Measurements from ENCODE around the gene BBS9.
A peak's percentile ranks its signal among the peaks of the same experiment; 100 is the strongest.

BBS9 gene

DNA sequence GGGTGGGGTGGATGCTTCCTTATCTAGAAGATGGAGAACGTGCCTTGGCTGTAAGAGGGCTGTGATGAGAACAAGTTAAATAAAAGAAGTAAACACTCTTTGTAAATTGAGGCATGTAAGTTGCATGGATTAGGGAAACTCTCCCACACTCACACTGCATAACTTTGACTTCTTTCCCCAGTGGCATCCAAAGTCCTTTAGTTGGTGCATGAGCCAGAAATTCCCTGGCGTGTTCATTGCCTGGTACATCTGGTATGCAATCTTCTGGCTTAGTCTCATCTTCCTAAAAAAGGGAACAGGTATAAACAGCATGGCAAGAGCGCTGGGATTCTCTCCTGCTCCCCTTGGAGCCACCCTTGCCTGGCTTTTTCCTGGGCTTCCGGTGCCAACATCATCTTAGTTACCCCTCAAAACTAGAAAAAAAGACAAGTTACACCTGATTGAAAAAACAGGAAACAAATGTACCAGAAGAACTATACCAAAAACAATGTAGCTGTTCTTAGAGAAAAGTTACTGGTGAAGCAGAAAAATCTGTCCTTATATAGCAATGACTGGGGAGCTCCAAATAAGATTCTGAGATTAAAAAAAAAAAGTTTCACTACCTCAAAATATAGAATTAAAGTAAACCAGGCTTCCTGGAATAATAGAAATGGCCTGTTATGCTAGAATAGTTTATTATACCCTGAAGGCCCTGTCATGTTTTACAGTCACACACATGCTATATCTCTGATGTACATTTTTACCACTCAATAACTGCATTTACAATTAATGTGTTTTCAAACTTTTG is 30.0 kb upstream of the BBS9 start:
- WGBS, 2 experiments, result 68 to 76% methylated on average over 4 of the region's 4 CpGs
- Histone ChIP-seq H3K27me3 (ENCODE audit: control insufficient read depth, insufficient read depth, low read length, poor library complexity, severe bottlenecking) (no peaks in the 10 kb centered on the region), H3K27ac (ENCODE audit: insufficient read depth, low read depth, low read length, poor library complexity, severe bottlenecking) (no peak overlapping the region), H3K4me3 (ENCODE audit: insufficient read depth, low read depth, low read length) (no peak overlapping the region), H3K36me3 (ENCODE audit: control insufficient read depth, insufficient read depth, low read length) (peaks cover 38% of the 10 kb centered on the region), H3K9me3 (ENCODE audit: control insufficient read depth, low read length) (no peaks in the 10 kb centered on the region), H3K4me1 (ENCODE audit: control insufficient read depth, insufficient read depth, low read length) (no peaks in the 10 kb centered on the region)

DNA sequence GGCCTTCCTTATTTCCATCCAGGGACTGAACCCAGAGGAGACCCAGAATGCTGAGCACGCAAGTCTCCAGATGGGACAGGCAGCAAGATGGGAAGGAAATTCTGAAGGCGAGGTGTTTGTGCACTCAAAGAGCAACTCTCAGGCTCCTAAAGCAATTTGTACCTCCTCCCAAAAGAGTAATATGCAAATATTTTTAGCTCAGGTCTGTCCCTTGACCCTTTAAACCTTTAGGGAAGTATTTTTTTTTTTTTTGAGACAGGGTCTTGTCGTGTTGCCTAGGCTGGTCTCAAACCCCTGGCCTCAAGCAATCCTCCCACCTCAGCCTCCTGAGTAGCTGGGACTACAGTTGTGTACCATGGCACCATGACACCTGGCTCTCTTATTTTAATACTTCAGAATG is 28.6 kb upstream of the BBS9 start:
- H3K36me3 ChIP-seq (ENCODE audit: control insufficient read depth, insufficient read depth, low read length), result peaks cover 34% of the 10 kb centered on the region

DNA sequence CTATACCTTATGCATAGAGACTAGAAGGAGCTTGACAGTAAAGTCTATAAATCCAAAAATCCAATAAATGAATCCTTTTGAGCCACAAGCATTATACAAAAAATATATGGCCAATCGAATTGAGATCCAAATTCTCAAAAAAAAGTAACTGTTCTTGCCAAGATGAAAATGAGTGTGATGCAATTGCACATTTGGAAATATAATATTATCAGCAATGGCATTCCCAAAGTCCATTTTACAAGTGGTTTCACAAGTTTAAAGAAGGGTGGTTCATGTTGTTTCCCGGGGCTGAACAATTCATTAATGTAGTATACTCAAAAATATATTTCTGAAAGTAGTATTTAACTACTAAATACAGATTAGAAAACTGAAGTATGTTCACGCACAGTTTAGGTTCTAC is 27.5 kb upstream of the BBS9 start:
- Histone ChIP-seq H3K36me3 (ENCODE audit: control insufficient read depth, insufficient read depth, low read length) (peaks cover 24% of the 10 kb centered on the region), H3K4me3 (ENCODE audit: insufficient read depth, low read depth, low read length) (no peak overlapping the region), H3K9me3 (ENCODE audit: control insufficient read depth, low read length) (no peaks in the 10 kb centered on the region), H3K4me1 (ENCODE audit: control insufficient read depth, insufficient read depth, low read length) (no peaks in the 10 kb centered on the region), H3K27me3 (ENCODE audit: control insufficient read depth, insufficient read depth, low read length, poor library complexity, severe bottlenecking) (no peaks in the 10 kb centered on the region), H3K27ac (ENCODE audit: insufficient read depth, low read depth, low read length, poor library complexity, severe bottlenecking) (no peak overlapping the region)
- WGBS, 2 experiments, result 87 to 100% methylated on average over 1 to 2 of the region's 3 CpGs

More for the DNA sequence above, 28.6 kb upstream of the BBS9 start:
- Histone ChIP-seq H3K27me3 (ENCODE audit: control insufficient read depth, insufficient read depth, low read length, poor library complexity, severe bottlenecking) (no peaks in the 10 kb centered on the region), H3K4me3 (ENCODE audit: insufficient read depth, low read depth, low read length) (no peak overlapping the region), H3K4me1 (ENCODE audit: control insufficient read depth, insufficient read depth, low read length) (no peaks in the 10 kb centered on the region), H3K27ac (ENCODE audit: insufficient read depth, low read depth, low read length, poor library complexity, severe bottlenecking) (no peak overlapping the region), H3K9me3 (ENCODE audit: control insufficient read depth, low read length) (no peaks in the 10 kb centered on the region)
- WGBS, 2 experiments, result 90 to 93% methylated on average over 3 of the region's 3 CpGs

DNA sequence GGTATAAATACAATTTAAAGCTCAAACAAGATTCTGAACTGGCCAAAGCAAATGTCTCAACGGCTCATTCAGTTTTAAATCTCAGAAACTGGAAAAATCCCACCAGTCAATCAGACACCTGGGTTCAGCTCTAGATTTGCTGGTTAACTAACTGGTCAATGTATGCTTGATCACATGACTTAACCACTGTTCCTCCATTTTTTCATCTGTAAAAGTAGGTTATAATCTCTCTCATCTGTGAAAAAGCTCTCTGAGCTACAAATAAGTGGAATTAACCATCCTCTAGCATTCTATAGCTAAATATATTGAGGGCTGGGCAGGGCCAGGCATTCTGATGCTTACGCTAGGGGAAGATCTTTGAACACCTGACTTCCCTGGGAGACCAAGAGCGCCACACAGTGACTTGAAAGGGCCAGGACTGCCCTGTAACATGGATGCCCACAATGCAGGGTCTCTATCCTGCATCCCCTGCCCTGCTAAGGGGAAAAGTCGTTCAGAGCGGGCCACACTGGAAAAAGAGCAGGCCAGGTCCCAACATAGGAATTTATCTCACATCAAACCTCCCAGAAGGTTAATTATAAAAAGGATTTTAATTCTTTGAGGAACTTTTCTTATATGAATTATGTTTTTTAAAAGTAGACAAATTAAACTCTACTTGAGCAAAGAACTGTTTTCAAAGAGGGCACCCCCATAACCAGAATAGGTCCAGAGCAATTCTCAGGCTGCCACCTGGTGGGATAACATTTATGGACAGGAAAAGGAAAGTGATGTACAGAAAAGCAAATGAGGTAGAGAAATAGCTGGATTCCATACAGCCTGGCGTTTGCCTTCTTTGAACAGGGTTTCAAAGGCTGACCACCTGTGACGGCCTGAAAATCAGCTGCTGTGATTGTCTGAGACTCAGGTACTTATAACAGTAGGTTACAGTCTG is 22.0 kb upstream of the BBS9 start:
- Histone ChIP-seq H3K27ac (ENCODE audit: insufficient read depth, low read depth, low read length, poor library complexity, severe bottlenecking) (no peak overlapping the region), H3K4me3 (ENCODE audit: insufficient read depth, low read depth, low read length) (peak overlapping the region; percentile 96)

DNA sequence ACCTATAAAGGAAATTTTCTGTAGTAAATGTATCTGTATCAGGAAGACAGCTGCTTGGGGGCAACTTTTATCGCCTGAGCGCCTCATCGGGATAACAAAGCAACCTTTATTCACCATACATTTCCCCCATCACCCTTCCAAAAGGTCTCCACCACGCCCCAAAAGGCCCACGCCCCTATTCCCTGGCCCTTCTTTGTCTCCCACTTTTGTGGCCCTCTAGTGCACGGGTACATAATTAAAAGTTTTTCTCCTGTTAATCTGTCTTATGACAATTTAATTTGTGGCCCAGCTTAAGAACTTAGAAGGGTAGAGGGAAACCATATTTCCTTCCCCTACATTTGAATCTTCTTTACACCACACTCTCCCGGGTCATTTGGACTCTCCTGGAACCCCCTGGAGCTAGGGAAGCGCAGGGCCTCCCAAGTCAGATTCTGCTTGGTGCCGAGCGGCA is 20.8 kb upstream of the BBS9 start:
- WGBS, 2 experiments, result 0 to 1% methylated on average over 10 of the region's 10 CpGs
- H3K9me3 ChIP-seq (ENCODE audit: control insufficient read depth, low read length), result no peaks in the 10 kb centered on the region
- peak overlapping the region; percentile 96 for H3K4me3 ChIP-seq (ENCODE audit: insufficient read depth, low read depth, low read length)
- H3K27me3 ChIP-seq (ENCODE audit: control insufficient read depth, insufficient read depth, low read length, poor library complexity, severe bottlenecking), result peaks cover 12% of the 10 kb centered on the region
- H3K36me3 ChIP-seq (ENCODE audit: control insufficient read depth, insufficient read depth, low read length), result no peaks in the 10 kb centered on the region
- no peaks in the 10 kb centered on the region for H3K4me1 ChIP-seq (ENCODE audit: control insufficient read depth, insufficient read depth, low read length)
- peak overlapping the region; percentile 81 for H3K27ac ChIP-seq (ENCODE audit: insufficient read depth, low read depth, low read length, poor library complexity, severe bottlenecking)

More for the DNA sequence above, 22.0 kb upstream of the BBS9 start:
- H3K4me1 ChIP-seq (ENCODE audit: control insufficient read depth, insufficient read depth, low read length), result no peaks in the 10 kb centered on the region
- H3K36me3 ChIP-seq (ENCODE audit: control insufficient read depth, insufficient read depth, low read length), result no peaks in the 10 kb centered on the region
- H3K27me3 ChIP-seq (ENCODE audit: control insufficient read depth, insufficient read depth, low read length, poor library complexity, severe bottlenecking), result peaks cover 12% of the 10 kb centered on the region
- no peaks in the 10 kb centered on the region for H3K9me3 ChIP-seq (ENCODE audit: control insufficient read depth, low read length)
- WGBS, 2 experiments, result 43 to 57% methylated on average over 5 to 7 of the region's 7 CpGs

DNA sequence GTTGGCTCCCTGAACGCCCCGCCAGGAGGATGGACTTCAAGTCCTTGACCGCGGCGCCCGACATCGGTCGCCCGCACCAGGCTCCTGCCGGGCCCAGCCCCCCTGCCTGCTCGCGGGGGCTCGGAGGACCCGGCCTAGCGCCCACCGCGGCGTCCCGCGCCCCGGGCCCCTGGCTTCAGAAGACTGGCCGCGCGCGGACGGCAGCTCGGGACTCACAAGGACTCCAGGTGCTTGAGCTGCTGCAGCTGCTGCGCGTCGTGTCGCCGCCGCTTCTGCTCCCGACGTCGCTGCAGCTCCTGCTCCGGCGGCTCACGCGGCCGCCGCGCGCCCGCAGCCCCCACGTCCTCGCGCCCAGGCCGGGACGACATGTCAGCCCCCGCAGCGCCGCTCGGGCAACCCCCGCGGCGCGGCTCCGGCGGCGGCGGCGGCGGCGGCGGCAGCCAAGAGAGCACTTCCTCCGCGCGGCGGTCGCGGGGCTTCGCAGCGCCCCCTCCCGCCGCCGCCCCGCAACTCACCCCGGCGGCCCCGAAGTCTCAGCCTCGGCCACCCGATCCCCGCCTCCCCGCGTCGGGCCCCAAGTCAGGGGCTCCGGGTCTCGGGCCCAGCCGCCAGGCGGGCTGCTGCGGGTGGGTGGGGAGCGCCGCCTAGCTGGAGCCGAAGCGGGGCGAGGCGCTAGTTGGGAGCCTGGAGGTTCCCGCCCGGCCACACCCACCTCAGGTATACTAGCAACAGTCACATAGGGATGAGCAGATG is 20.2 kb upstream of the BBS9 start, which contains the start of gene RP9:
RP9 (minus strand) TSS at position 400 of the 753 bp plus-strand sequence; CDS start at position 368, 32 bp downstream.
- H3K27ac ChIP-seq (ENCODE audit: insufficient read depth, low read depth, low read length, poor library complexity, severe bottlenecking), result peak within 1 kb of the TSS; percentile 81
- 0% methylated on average over 100 of the region's 100 CpGs for WGBS, 2 experiments
- H3K27me3 ChIP-seq (ENCODE audit: control insufficient read depth, insufficient read depth, low read length, poor library complexity, severe bottlenecking), result peaks cover 12% of the 10 kb centered on the region
- no peaks in the 10 kb centered on the region for H3K36me3 ChIP-seq (ENCODE audit: control insufficient read depth, insufficient read depth, low read length)
- H3K9me3 ChIP-seq (ENCODE audit: control insufficient read depth, low read length), result no peaks in the 10 kb centered on the region
- H3K4me3 ChIP-seq (ENCODE audit: insufficient read depth, low read depth, low read length), result peak within 1 kb of the TSS; percentile 96
- H3K4me1 ChIP-seq (ENCODE audit: control insufficient read depth, insufficient read depth, low read length), result no peaks in the 10 kb centered on the region

DNA sequence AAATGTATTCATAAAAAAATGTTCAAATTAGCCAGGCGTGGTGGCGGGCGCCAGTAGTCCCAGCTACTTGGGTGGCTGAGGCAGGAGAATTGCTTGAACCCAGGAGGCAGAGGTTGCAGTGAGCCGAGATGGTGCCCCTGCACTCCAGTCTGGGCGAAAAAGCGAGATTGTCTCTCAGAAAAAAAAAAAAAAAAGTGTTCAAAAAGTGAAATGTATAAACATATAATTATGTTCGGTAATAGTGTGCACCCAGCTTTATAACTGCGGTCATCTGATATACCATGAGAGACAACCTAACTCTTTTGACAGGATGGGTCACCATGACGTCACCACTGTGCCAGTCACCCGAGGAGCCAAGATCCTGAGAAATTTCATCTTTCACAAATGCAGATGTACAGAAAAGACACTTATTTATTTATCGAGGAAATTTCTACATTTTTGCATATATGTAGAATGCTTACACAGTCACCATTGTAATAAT is 19.6 kb upstream of the BBS9 start:
- H3K4me3 ChIP-seq (ENCODE audit: insufficient read depth, low read depth, low read length), result peak overlapping the region; percentile 96
- H3K27ac ChIP-seq (ENCODE audit: insufficient read depth, low read depth, low read length, poor library complexity, severe bottlenecking), result no peak overlapping the region
- WGBS, 2 experiments, result 45 to 48% methylated on average over 10 of the region's 11 CpGs
- H3K9me3 ChIP-seq (ENCODE audit: control insufficient read depth, low read length), result no peaks in the 10 kb centered on the region
- H3K27me3 ChIP-seq (ENCODE audit: control insufficient read depth, insufficient read depth, low read length, poor library complexity, severe bottlenecking), result peaks cover 12% of the 10 kb centered on the region
- H3K36me3 ChIP-seq (ENCODE audit: control insufficient read depth, insufficient read depth, low read length), result no peaks in the 10 kb centered on the region
- no peaks in the 10 kb centered on the region for H3K4me1 ChIP-seq (ENCODE audit: control insufficient read depth, insufficient read depth, low read length)

DNA sequence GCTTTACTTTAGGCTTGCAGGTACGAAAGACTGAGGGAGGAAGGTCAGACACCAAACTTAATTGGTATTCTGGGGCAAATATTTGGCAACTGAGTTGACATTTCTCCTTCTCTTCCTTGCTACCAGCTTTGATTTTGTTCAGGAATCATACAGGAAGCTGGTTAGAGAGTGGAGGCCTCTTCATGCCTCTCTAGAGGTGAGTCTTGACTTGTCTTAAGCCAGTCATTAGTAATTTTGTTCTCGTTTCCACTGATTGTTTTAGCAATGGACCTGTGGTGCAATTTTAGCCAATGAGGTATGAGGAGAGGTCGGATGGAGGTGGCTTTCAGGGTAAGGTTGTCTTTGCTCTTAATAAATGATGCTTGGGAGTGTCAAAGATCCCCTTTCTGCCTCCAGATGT is 17.8 kb upstream of the BBS9 start:
- no peaks in the 10 kb centered on the region for H3K36me3 ChIP-seq (ENCODE audit: control insufficient read depth, insufficient read depth, low read length)
- no peak overlapping the region for H3K4me3 ChIP-seq (ENCODE audit: insufficient read depth, low read depth, low read length)
- no peaks in the 10 kb centered on the region for H3K4me1 ChIP-seq (ENCODE audit: control insufficient read depth, insufficient read depth, low read length)
- H3K27ac ChIP-seq (ENCODE audit: insufficient read depth, low read depth, low read length, poor library complexity, severe bottlenecking), result no peak overlapping the region
- peaks cover 12% of the 10 kb centered on the region for H3K27me3 ChIP-seq (ENCODE audit: control insufficient read depth, insufficient read depth, low read length, poor library complexity, severe bottlenecking)
- H3K9me3 ChIP-seq (ENCODE audit: control insufficient read depth, low read length), result no peaks in the 10 kb centered on the region
- 77 to 81% methylated on average over 3 of the region's 3 CpGs for WGBS, 2 experiments

DNA sequence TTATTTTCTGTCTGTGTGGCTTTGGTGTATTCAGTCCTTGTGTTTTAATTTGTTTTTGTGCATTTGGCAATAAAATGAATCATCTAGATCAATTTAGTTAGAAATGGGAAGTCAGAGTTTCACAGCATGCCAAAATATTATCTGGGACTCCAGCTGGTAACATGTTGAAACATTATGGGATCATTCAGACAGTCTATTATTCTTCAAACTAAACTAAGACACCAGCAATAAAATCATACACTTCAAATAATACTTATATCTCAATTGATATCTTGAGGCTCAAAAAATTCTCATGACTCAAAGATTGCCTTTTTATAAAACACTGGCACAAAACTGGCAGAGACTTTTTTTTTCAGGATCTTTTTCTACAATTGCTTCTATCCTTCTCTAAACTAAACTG is 14.4 kb upstream of the BBS9 start:
- H3K36me3 ChIP-seq (ENCODE audit: control insufficient read depth, insufficient read depth, low read length), result no peaks in the 10 kb centered on the region
- H3K27ac ChIP-seq (ENCODE audit: insufficient read depth, low read depth, low read length, poor library complexity, severe bottlenecking), result no peak overlapping the region
- H3K27me3 ChIP-seq (ENCODE audit: control insufficient read depth, insufficient read depth, low read length, poor library complexity, severe bottlenecking), result peaks cover 12% of the 10 kb centered on the region
- no peak overlapping the region for H3K4me3 ChIP-seq (ENCODE audit: insufficient read depth, low read depth, low read length)
- H3K9me3 ChIP-seq (ENCODE audit: control insufficient read depth, low read length), result peaks cover 4% of the 10 kb centered on the region
- no peaks in the 10 kb centered on the region for H3K4me1 ChIP-seq (ENCODE audit: control insufficient read depth, insufficient read depth, low read length)

Data from ectodermal cell (in vitro differentiated cells).